ENCODE data around the gene HSDL1. TPM values are rescaled to one million over a fixed set of nuclear protein-coding genes. Genes with fewer than 3 reads are reported as not detected.

HSDL1 gene
- total and polyA plus RNA-seq, 2 donors (not counting 3 experiments of a cell fraction or from before 2014, with no cell fraction given): 19.9 to 27.9 TPM

- DNase-seq (ENCODE audit: low read depth, low spot score) (no peak), FAIRE-seq (no peak)
- H3K79me2 ChIP-seq (ENCODE audit: control insufficient read depth, insufficient read depth, low read length): peaks cover 2% of the 10 kb centered on the region
- H3K9ac ChIP-seq (replicated peaks; ENCODE audit: extremely low read depth, insufficient read depth, low read length): no peak overlapping the region
- BruUV-seq (replicated peaks): no TSS peak
- H3K27ac ChIP-seq (ENCODE audit: insufficient read depth, low read depth, low read length): no peak overlapping the region
- H4K20me1 ChIP-seq (replicated peaks; ENCODE audit: control insufficient read depth, extremely low read depth, insufficient read depth, low read length): no peaks in the 10 kb centered on the region
- ChIA-PET POLR2A (no interaction called here), CTCF (interaction anchor here (1.0 to 2.5 kb wide), 4 partner anchors 17 to 104 kb away, joined by 3 to 7 read pairs (median 5); partner anchors contain the start of gene TAF1C)
- no peaks in the 10 kb centered on the region for H3K4me1 ChIP-seq (ENCODE audit: control insufficient read depth, extremely low read depth, insufficient read depth, low read length)
- dilution Hi-C loops (cut with MboI; ENCODE audit: extremely low pct_ligation_motif_present, low sequenced_read_pairs) (no loop called here), intact Hi-C loops (cut with micrococcal nuclease) (no loop called here)
- peaks cover 11 to 46% of the 10 kb centered on the region in 2 experiments for H3K36me3 ChIP-seq (ENCODE audit: control insufficient read depth in 2 of 2, extremely low read depth in 1 of 2, insufficient read depth in 2 of 2, low read length in 2 of 2)
- H2AFZ ChIP-seq (ENCODE audit: low read depth, low read length): no peak overlapping the region
- TF ChIP-seq POLR2A (IDR thresholded peaks at IDR 0.05; ENCODE audit: low read depth, low read length) (no peak), CTCF (IDR thresholded peaks at IDR 0.05; ENCODE audit: extremely low read depth in 1 of 2, insufficient read depth in 1 of 2, low read depth in 1 of 2, low read length in 2 of 2) (no peak), POLR2AphosphoS5 (IDR thresholded peaks at IDR 0.05; ENCODE audit: insufficient read depth, low read depth, low read length) (no peak), MAX (IDR thresholded peaks at IDR 0.05; ENCODE audit: insufficient read depth, insufficient read length) (no peak), JUN (IDR thresholded peaks at IDR 0.05; ENCODE audit: borderline replicate concordance, insufficient read depth, insufficient read length, low read depth) (no peak), GATA2 (IDR thresholded peaks at IDR 0.05; ENCODE audit: insufficient read depth, insufficient read length, low read depth, low read length) (no peak), FOS (IDR thresholded peaks at IDR 0.05; ENCODE audit: borderline replicate concordance, insufficient read depth, low read length) (no peak), MYC (IDR thresholded peaks at IDR 0.05; ENCODE audit: low read depth, low read length) (no peak), EZH2 (IDR thresholded peaks at IDR 0.05; ENCODE audit: borderline replicate concordance, low read depth, low read length, severe bottlenecking) (no peak)
- H3K4me2 ChIP-seq (ENCODE audit: insufficient read depth, low read length): no peak overlapping the region
- no peaks in the 10 kb centered on the region for H3K9me3 ChIP-seq (replicated peaks; ENCODE audit: control insufficient read depth, insufficient read depth, low read length)
- H3K9me1 ChIP-seq (replicated peaks; ENCODE audit: control insufficient read depth, extremely low read depth, insufficient read depth, low read length): no peaks in the 10 kb centered on the region
- no peaks in the 10 kb centered on the region for H3K27me3 ChIP-seq (ENCODE audit: control insufficient read depth in 2 of 2, insufficient read depth in 2 of 2, low read length in 2 of 2)
- no peak overlapping the region for H3K4me3 ChIP-seq (replicated peaks in 1 of 3; ENCODE audit: insufficient read depth in 1 of 3, low read depth in 1 of 3, low read length in 3 of 3)
Observed at GRCh38 chr16:84082835-84083569, 62.0 kb downstream of the HSDL1 start.
